ENCODE data around the gene COL4A2.

COL4A2 gene

DNA sequence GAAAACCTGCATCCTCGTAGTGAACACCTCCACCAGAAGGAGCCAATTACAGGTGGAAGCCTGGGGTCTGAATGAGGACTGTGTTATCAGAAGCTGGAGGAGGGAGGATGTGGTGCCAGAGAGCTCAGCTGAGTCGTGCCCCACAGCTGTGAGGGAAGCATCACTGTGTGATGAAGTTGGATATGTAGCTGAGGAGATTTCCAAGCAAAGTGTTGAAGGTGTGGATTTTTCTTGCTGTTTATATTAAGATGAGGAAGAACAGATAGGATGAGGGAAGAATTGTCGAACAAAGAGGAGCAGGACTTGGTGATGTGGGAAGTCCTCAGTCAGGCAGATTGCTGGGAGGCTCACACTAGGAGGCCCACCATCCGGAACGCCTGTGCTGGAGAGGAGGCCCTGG lies 250.0 kb downstream of the COL4A2 start:
- Histone ChIP-seq H3K27me3 (ENCODE audit: insufficient read depth, low read length) (no peaks in the 10 kb centered on the region; the same call in 1 of the 2 replicates), H3K4me3 (ENCODE audit: low read depth, low read length, poor library complexity, severe bottlenecking) (no peak overlapping the region), H3K9ac (ENCODE audit: low read length) (no peak overlapping the region), H3K36me3 (ENCODE audit: insufficient read depth, low read length) (no peaks in the 10 kb centered on the region), H4K20me1 (ENCODE audit: insufficient read depth, low read length) (no peaks in the 10 kb centered on the region), H3K4me1 (ENCODE audit: insufficient read depth, low read length, severe bottlenecking) (peaks cover 13% of the 10 kb centered on the region), H3K27ac (ENCODE audit: low read depth, low read length, poor library complexity, severe bottlenecking) (no peak overlapping the region), H3K9me3 (ENCODE audit: low read length) (no peaks in the 10 kb centered on the region), H2AFZ (ENCODE audit: low read length) (no peak overlapping the region), H3K79me2 (ENCODE audit: insufficient read depth, low read length) (no peaks in the 10 kb centered on the region), H3K9me2 (ENCODE audit: low read depth, low read length) (no peaks in the 10 kb centered on the region), H3K4me2 (ENCODE audit: low read length) (no peak overlapping the region), H3F3A (ENCODE audit: insufficient read depth, low read length) (no peaks in the 10 kb centered on the region)
- TF ChIP-seq EZH2 (IDR thresholded peaks at IDR 0.05; ENCODE audit: borderline replicate concordance, low read length), result no peak
- no peak for TF ChIP-seq CTCF (IDR thresholded peaks at IDR 0.05; ENCODE audit: low read length)

DNA sequence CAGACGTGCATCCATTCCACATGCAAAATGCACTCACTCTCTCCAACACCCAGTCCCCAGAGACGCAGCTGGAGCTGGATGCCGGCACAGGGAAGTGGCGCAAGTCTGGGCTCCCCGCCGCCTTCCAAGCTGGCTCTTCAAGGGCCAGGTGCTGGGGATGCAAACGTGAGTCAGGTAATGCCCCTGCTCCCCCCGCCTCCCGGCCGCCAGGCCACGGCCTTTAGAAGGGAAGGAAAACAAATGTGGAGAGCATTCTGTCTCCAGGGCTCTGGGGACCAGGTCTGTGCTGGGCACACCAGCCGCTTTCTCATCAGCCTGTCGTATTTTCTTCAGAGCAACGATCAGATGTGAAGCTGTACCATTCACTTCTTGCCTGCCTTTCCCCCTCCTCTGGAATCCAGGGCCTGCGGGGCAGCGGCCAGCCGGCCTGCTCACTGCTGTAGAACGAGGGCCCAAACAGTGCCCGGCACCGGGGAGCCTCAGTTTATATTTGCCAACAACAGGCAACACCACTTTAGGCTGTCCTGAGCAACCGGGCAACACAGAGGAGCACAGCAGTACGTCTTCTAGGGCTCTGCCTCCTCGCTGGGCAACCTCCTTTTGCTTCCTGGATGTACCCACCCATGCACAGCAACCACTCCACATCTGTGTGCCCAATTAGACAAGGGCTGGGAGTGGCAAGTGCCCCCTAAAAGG lies 250.7 kb downstream of the COL4A2 start:
- Histone ChIP-seq H3K9me3 (ENCODE audit: low read length) (no peaks in the 10 kb centered on the region), H3K4me3 (ENCODE audit: low read depth, low read length, poor library complexity, severe bottlenecking) (no peak overlapping the region), H3K9me2 (ENCODE audit: low read depth, low read length) (no peaks in the 10 kb centered on the region), H4K20me1 (ENCODE audit: insufficient read depth, low read length) (no peaks in the 10 kb centered on the region), H3K79me2 (ENCODE audit: insufficient read depth, low read length) (no peaks in the 10 kb centered on the region), H3K27ac (ENCODE audit: low read depth, low read length, poor library complexity, severe bottlenecking) (no peak overlapping the region), H2AFZ (ENCODE audit: low read length) (no peak overlapping the region), H3K4me2 (ENCODE audit: low read length) (no peak overlapping the region), H3K27me3 (ENCODE audit: insufficient read depth, low read length) (peaks cover 3% of the 10 kb centered on the region; the same call in 1 of the 2 replicates), H3K9ac (ENCODE audit: low read length) (no peak overlapping the region), H3K4me1 (ENCODE audit: insufficient read depth, low read length, severe bottlenecking) (peaks cover 13% of the 10 kb centered on the region), H3F3A (ENCODE audit: insufficient read depth, low read length) (no peaks in the 10 kb centered on the region), H3K36me3 (ENCODE audit: insufficient read depth, low read length) (no peaks in the 10 kb centered on the region)
- no peak for TF ChIP-seq CTCF (IDR thresholded peaks at IDR 0.05; ENCODE audit: low read length)
- TF ChIP-seq EZH2 (IDR thresholded peaks at IDR 0.05; ENCODE audit: borderline replicate concordance, low read length), result no peak

DNA sequence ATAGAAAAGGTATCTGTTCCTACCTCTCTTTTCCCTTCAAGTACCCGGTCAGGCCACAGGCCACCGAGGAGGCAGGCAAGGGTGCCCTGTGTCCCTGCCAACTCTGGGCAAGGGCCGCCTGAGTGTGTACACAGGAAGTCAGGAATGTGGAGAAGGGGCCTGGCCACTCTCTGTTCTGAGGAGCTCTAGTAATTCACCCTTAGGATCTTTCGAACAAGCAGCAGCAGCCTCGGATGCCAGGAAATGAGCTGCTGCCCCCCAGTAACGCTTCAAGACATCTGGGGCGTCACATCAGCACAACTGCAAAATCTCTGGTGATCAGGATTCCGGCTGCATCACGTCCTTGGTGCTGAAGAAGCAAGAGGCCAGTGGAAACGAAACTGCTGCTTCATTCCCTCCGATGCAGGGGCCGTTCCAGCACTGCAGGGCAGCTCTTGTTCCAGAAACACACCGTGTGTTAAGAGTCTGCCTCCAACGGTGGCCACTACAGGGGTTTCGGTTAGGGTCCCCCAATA lies 252.4 kb downstream of the COL4A2 start:
- H3K4me2 ChIP-seq (ENCODE audit: low read length), result no peak overlapping the region
- peaks cover 12% of the 10 kb centered on the region; the same call in 1 of the 2 replicates for H3K27me3 ChIP-seq (ENCODE audit: insufficient read depth, low read length)
- H3F3A ChIP-seq (ENCODE audit: insufficient read depth, low read length), result no peaks in the 10 kb centered on the region
- H3K9ac ChIP-seq (ENCODE audit: low read length), result no peak overlapping the region
- H3K4me1 ChIP-seq (ENCODE audit: insufficient read depth, low read length, severe bottlenecking), result peaks cover 13% of the 10 kb centered on the region
- no peak overlapping the region for H2AFZ ChIP-seq (ENCODE audit: low read length)
- H3K36me3 ChIP-seq (ENCODE audit: insufficient read depth, low read length), result no peaks in the 10 kb centered on the region
- no peaks in the 10 kb centered on the region for H4K20me1 ChIP-seq (ENCODE audit: insufficient read depth, low read length)
- H3K79me2 ChIP-seq (ENCODE audit: insufficient read depth, low read length), result no peaks in the 10 kb centered on the region
- TF ChIP-seq EZH2 (IDR thresholded peaks at IDR 0.05; ENCODE audit: borderline replicate concordance, low read length) (no peak), CTCF (IDR thresholded peaks at IDR 0.05; ENCODE audit: low read length) (no peak)
- H3K4me3 ChIP-seq (ENCODE audit: low read depth, low read length, poor library complexity, severe bottlenecking), result no peak overlapping the region
- H3K9me3 ChIP-seq (ENCODE audit: low read length), result no peaks in the 10 kb centered on the region
- H3K9me2 ChIP-seq (ENCODE audit: low read depth, low read length), result no peaks in the 10 kb centered on the region
- H3K27ac ChIP-seq (ENCODE audit: low read depth, low read length, poor library complexity, severe bottlenecking), result no peak overlapping the region
